Mammary epithelial cell (primary cell): ENCODE data around the gene PKD1.

Experiments used
- EZH2 ChIP-seq: IDR thresholded peaks from 2 replicates; pipeline ENCODE4 v1.6.1; 2012; ENCODE audit warnings: low read length, inconsistent platforms, borderline replicate concordance
- TF ChIP-seq, protein P1 (sequence below), 2 donors: IDR thresholded peaks in 1 of 2; conservative IDR thresholded peaks in 1 of 2; 2 replicates each; pipeline ENCODE4 v1.5.1; 2011 to 2012; ENCODE audit warnings: inconsistent platforms in 2 of 2, low read length in 2 of 2, mild to moderate bottlenecking in 2 of 2, control low read depth in 1 of 2, low read depth in 1 of 2; ENCODE audit not compliant: insufficient read depth in 1 of 2; ENCODE audit errors: extremely low read depth in 1 of 2

DNA sequence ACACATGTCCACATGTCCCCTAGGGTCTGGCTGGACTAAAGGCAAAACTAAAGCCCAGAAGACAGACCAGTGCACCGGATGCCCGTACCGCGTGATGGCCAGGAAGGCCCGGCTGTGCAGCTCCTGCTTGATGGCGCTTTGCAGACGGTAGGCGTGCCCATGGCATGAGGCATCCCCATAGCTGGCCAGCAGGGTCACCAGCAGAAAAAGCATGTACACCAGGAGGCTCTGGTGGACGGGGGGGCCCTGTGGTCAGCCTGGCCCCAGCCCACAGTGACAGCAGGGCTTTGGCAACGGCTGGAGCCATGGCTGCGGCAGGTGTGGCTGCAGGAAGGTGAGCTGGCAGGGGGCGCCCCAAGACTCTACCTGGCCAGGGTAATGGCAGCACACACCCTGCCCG, 42.8 kb downstream of the PKD1 start:
- TF ChIP-seq, protein P1, sequence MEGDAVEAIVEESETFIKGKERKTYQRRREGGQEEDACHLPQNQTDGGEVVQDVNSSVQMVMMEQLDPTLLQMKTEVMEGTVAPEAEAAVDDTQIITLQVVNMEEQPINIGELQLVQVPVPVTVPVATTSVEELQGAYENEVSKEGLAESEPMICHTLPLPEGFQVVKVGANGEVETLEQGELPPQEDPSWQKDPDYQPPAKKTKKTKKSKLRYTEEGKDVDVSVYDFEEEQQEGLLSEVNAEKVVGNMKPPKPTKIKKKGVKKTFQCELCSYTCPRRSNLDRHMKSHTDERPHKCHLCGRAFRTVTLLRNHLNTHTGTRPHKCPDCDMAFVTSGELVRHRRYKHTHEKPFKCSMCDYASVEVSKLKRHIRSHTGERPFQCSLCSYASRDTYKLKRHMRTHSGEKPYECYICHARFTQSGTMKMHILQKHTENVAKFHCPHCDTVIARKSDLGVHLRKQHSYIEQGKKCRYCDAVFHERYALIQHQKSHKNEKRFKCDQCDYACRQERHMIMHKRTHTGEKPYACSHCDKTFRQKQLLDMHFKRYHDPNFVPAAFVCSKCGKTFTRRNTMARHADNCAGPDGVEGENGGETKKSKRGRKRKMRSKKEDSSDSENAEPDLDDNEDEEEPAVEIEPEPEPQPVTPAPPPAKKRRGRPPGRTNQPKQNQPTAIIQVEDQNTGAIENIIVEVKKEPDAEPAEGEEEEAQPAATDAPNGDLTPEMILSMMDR (conservative IDR thresholded peaks at IDR 0.05 in 1 of 2, IDR thresholded peaks at IDR 0.05 in 1 of 2; ENCODE audit: extremely low read depth in 1 of 2, insufficient read depth in 1 of 2, low read depth in 1 of 2, low read length in 2 of 2) = no peak
- no peak for TF ChIP-seq EZH2
